Trophoblast cell (in vitro differentiated cells and primary cell): Measurements from ENCODE around the gene NFATC2.

Source experiments
- DNase-seq, 2 donors: peaks; one replicate each; pipeline ENCODE4 v3.0.0-alpha.2; 2016
- H2AFZ ChIP-seq: 2 replicates; pipeline ENCODE4 v1.6.1; 2013; ENCODE audit warnings: low read length, moderate library complexity, mild to moderate bottlenecking; ENCODE audit not compliant: insufficient read depth, poor library complexity
- H2AK5ac ChIP-seq: 2 replicates; pipeline ENCODE4 v1.6.1; 2013; ENCODE audit warnings: mild to moderate bottlenecking, low read length
- H2BK120ac ChIP-seq: 2 replicates; pipeline ENCODE4 v1.6.1; 2013; ENCODE audit warnings: low read length, mild to moderate bottlenecking, moderate library complexity; ENCODE audit not compliant: insufficient read depth, poor library complexity
- H2BK12ac ChIP-seq: 2 replicates; pipeline ENCODE4 v1.6.1; 2013; ENCODE audit warnings: mild to moderate bottlenecking, low read length, moderate library complexity
- H2BK5ac ChIP-seq: 2 replicates; pipeline ENCODE4 v1.6.1; 2013; ENCODE audit warnings: low read length, low read depth, moderate library complexity, mild to moderate bottlenecking; ENCODE audit not compliant: poor library complexity
- H3K14ac ChIP-seq: 2 replicates; pipeline ENCODE4 v1.6.1; 2013; ENCODE audit warnings: mild to moderate bottlenecking, low read length
- H3K18ac ChIP-seq: 2 replicates; pipeline ENCODE4 v1.6.1; 2013; ENCODE audit warnings: mild to moderate bottlenecking, low read length
- H3K23ac ChIP-seq: 2 replicates; pipeline ENCODE4 v1.6.1; 2013; ENCODE audit warnings: low read length
- H3K27ac ChIP-seq: 2 replicates; pipeline ENCODE4 v1.5.1; 2013; ENCODE audit warnings: low read depth, mild to moderate bottlenecking, inconsistent platforms, low read length, moderate library complexity
- H3K27me3 ChIP-seq: 2 replicates; pipeline ENCODE4 v1.6.1; 2013; ENCODE audit warnings: inconsistent platforms, mild to moderate bottlenecking, low read length, moderate library complexity; ENCODE audit not compliant: insufficient read depth
- H3K36me3 ChIP-seq, 2 experiments: 1 replicate in 1 of 2; 2 replicates in 1 of 2; pipeline ENCODE4 v1.6.1; 2013; ENCODE audit warnings: low read length in 2 of 2, mild to moderate bottlenecking in 2 of 2, moderate library complexity in 1 of 2; ENCODE audit not compliant: insufficient read depth in 2 of 2, control insufficient read depth in 1 of 2
- H3K4ac ChIP-seq: 2 replicates; pipeline ENCODE4 v1.6.1; 2013; ENCODE audit warnings: low read depth, mild to moderate bottlenecking, low read length, moderate library complexity
- H3K4me1 ChIP-seq, 2 experiments: 1 replicate in 1 of 2; 2 replicates in 1 of 2; pipeline ENCODE4 v1.6.1; 2013; ENCODE audit warnings: low read length in 2 of 2, mild to moderate bottlenecking in 2 of 2, moderate library complexity in 1 of 2; ENCODE audit not compliant: insufficient read depth in 2 of 2, control insufficient read depth in 1 of 2
- H3K4me2 ChIP-seq: 2 replicates; pipeline ENCODE4 v1.6.1; 2013; ENCODE audit warnings: inconsistent platforms, mild to moderate bottlenecking, low read length, moderate library complexity
- H3K4me3 ChIP-seq: 2 replicates; pipeline ENCODE4 v1.5.1; 2013; ENCODE audit warnings: mild to moderate bottlenecking, low read depth, low read length, inconsistent platforms
- H3K79me1 ChIP-seq: one replicate; pipeline ENCODE4 v1.6.1; 2013; ENCODE audit warnings: low read length
- H3K79me2 ChIP-seq: 2 replicates; pipeline ENCODE4 v1.6.1; 2013; ENCODE audit warnings: low read length, mild to moderate bottlenecking; ENCODE audit not compliant: control insufficient read depth, insufficient read depth, poor library complexity
- H3K9ac ChIP-seq: 2 replicates; pipeline ENCODE4 v1.6.1; 2013; ENCODE audit warnings: mild to moderate bottlenecking, low read length
- H3K9me3 ChIP-seq: 2 replicates; pipeline ENCODE4 v1.6.1; 2013; ENCODE audit warnings: low read depth, mild to moderate bottlenecking, control low read depth, inconsistent platforms, low read length; ENCODE audit not compliant: insufficient read depth
- H4K12ac ChIP-seq: 2 replicates; pipeline ENCODE4 v1.6.1; 2013; ENCODE audit warnings: low read depth, mild to moderate bottlenecking, low read length, moderate library complexity
- H4K8ac ChIP-seq: 2 replicates; pipeline ENCODE4 v1.6.1; 2013; ENCODE audit warnings: low read depth, mild to moderate bottlenecking, low read length, moderate library complexity
- H4K91ac ChIP-seq: one replicate; pipeline ENCODE4 v1.6.1; 2013; ENCODE audit warnings: low read depth, mild to moderate bottlenecking, low read length, moderate library complexity
- WGBS: extraction: QIAGEN DNeasy Blood & Tissue Kit; methylation state at CpG from one replicate; pipeline ENCODE4 v1.1.7; 2013; ENCODE audit warnings: missing lambda C conversion rate; ENCODE audit not compliant: insufficient read length, insufficient coverage; ENCODE audit errors: extremely low coverage; 5-methylcytosine and 5-hydroxymethylcytosine counted together

The NFATC2 gene

DNA sequence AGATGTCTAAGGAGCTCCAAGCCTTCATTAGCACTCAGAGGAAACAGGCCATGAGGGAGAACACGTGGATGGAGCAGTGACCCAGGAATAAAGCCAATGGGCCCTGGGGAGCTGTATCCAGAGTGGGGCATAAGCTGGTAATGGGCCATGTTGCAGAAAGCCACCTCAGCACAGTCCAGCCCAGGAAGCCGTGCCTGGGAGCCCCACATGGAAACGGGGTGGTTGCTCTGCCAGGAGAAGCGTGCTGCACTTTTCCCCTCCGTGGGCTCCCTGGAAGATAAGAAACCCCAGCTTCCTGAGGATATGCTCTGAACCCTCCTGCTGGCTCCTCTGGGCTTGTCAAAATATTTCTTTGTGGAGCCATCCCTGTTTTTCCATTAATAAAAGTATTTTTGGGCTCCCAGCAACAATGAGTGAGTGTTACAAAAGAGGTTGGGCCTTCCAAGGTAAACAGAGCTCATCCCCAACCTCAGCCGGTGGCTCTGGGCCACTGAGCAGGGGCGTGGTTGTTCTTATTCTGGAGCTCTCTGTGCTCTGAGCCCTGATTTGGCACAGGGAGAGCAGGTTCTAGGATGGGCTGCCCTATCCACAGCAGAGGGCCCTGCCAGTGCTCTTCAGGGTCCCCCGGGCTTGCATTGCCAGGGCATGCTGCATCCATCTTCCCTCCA is 31.2 kb upstream of the NFATC2 start:
- Histone ChIP-seq H3K4me2 (no peak overlapping the region), H3K4me3 (no peak overlapping the region), H3K9me3 (peaks cover 2% of the 10 kb centered on the region), H3K36me3 (no peaks in the 10 kb centered on the region), H4K91ac (no peak overlapping the region), H4K12ac (no peak overlapping the region), H3K23ac (no peak overlapping the region), H3K4ac (no peak overlapping the region), H3K79me1 (peaks cover 7% of the 10 kb centered on the region), H2BK12ac (no peak overlapping the region), H2AK5ac (no peak overlapping the region), H3K27ac (no peak overlapping the region), H3K4me1 (peaks cover 4 to 5% of the 10 kb centered on the region in 2 experiments), H3K27me3 (no peaks in the 10 kb centered on the region), H2BK5ac (no peak overlapping the region), H3K9ac (no peak overlapping the region), H3K18ac (no peak overlapping the region), H3K14ac (no peak overlapping the region), H4K8ac (no peak overlapping the region), H2BK120ac (no peak overlapping the region), H2AFZ (no peak overlapping the region), H3K79me2 (peaks cover 2% of the 10 kb centered on the region)
- no peak for DNase-seq
- WGBS = no CpG with 5 or more reads among the region's 8 CpGs

DNA sequence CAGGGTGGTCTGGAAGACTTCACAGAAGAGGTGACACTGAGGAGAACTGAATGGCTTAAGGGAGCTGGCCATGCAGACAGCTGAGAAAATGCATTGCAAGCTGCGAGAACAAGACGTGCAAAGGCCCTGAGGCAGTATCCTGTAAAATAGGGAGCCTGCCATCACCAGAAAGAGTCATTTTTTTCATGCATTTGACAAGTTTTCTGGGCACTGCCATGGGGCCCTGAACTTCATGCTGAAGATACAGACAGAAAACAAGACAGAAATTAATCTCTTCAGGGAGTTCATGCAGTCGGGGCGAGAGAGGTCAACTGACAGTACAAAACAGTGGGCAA is 28.9 kb upstream of the NFATC2 start:
- H2AFZ ChIP-seq = no peak overlapping the region
- no peak overlapping the region for H3K23ac ChIP-seq
- no peaks in the 10 kb centered on the region for H3K9me3 ChIP-seq
- no peaks in the 10 kb centered on the region for H3K27me3 ChIP-seq
- no peak overlapping the region for H4K8ac ChIP-seq
- peaks cover 5% of the 10 kb centered on the region for H3K79me1 ChIP-seq
- H3K79me2 ChIP-seq = peaks cover 2% of the 10 kb centered on the region
- H3K4ac ChIP-seq = no peak overlapping the region
- H2BK12ac ChIP-seq = no peak overlapping the region
- WGBS = no CpG with 5 or more reads among the region's 4 CpGs
- no peak overlapping the region for H4K12ac ChIP-seq
- no peak overlapping the region for H2AK5ac ChIP-seq
- H3K14ac ChIP-seq = no peak overlapping the region
- H2BK5ac ChIP-seq = no peak overlapping the region
- H3K4me1 ChIP-seq = peaks cover 2 to 3% of the 10 kb centered on the region in 2 experiments
- no peak overlapping the region for H4K91ac ChIP-seq
- H3K4me3 ChIP-seq = no peak overlapping the region
- no peak overlapping the region for H2BK120ac ChIP-seq
- no peaks in the 10 kb centered on the region for H3K36me3 ChIP-seq
- H3K9ac ChIP-seq = no peak overlapping the region
- H3K27ac ChIP-seq = no peak overlapping the region
- H3K4me2 ChIP-seq = no peak overlapping the region
- H3K18ac ChIP-seq = no peak overlapping the region
- no peak for DNase-seq

DNA sequence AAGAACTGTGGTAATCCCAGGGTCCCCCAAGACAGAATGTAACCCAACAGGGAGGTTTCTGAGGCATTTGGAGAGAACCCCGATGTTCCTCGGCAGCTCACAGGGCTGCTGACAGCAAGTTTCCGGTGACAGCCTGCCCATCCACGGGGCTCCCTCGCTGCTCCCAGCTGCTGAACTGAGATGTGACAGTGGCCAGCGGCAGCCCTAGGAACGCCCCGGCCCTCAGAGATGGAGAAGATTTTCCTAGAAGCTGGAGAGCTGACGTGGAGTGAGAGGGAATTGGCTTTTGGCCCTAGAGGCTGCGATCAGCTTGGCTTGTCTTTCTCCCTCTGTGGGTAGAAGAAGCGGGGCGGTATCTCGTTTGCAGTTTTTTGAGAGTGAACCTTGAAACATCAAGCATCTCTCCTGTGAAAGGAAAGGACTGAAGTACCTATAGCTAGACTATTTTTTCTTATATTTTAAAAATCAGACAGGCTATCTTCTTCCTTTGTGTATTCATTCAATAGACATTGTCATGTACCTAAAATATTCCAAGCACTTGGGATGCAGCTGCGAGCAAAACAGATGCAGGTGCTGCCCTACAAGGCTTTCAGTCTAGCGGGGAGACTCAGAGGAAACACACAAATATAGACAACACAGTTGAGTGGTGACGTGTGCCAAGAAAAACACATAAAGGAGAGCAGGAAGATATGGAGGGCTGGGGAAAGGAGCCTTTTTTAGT is 28.4 kb upstream of the NFATC2 start:
- Histone ChIP-seq H3K9ac (no peak overlapping the region), H2BK12ac (peak overlapping the region; percentile 70), H3K36me3 (no peaks in the 10 kb centered on the region), H3K4me3 (no peak overlapping the region), H3K23ac (no peak overlapping the region), H2AFZ (no peak overlapping the region), H3K79me2 (peaks cover 2% of the 10 kb centered on the region), H3K4me1 (peaks cover 2 to 3% of the 10 kb centered on the region in 2 experiments), H4K8ac (peak overlapping the region; percentile 24), H3K14ac (peak overlapping the region; percentile 26), H3K27me3 (no peaks in the 10 kb centered on the region), H4K91ac (peak overlapping the region; percentile 60), H3K27ac (no peak overlapping the region), H2BK5ac (no peak overlapping the region), H3K18ac (peak overlapping the region; percentile 54), H3K4me2 (no peak overlapping the region), H2AK5ac (peak overlapping the region; percentile 45), H4K12ac (no peak overlapping the region), H3K4ac (no peak overlapping the region), H3K79me1 (peaks cover 5% of the 10 kb centered on the region), H2BK120ac (peak overlapping the region; percentile 23), H3K9me3 (no peaks in the 10 kb centered on the region)
- no CpG with 5 or more reads among the region's 16 CpGs for WGBS
- DNase-seq = no peak

- Histone ChIP-seq H3K4me3 (no peak overlapping the region), H3K27me3 (no peaks in the 10 kb centered on the region), H3K36me3 (no peaks in the 10 kb centered on the region), H3K79me2 (peaks cover 2% of the 10 kb centered on the region), H2AFZ (no peak overlapping the region), H3K79me1 (peaks cover 5% of the 10 kb centered on the region), H3K18ac (no peak overlapping the region), H3K27ac (no peak overlapping the region), H3K23ac (no peak overlapping the region), H2BK5ac (no peak overlapping the region), H2AK5ac (peak overlapping the region; percentile 67), H4K12ac (no peak overlapping the region), H3K4me1 (peaks cover 2 to 3% of the 10 kb centered on the region in 2 experiments), H4K91ac (peak overlapping the region; percentile 60), H3K4ac (no peak overlapping the region), H3K9ac (no peak overlapping the region), H3K9me3 (no peaks in the 10 kb centered on the region), H2BK120ac (peak overlapping the region; percentile 23), H4K8ac (no peak overlapping the region), H3K14ac (no peak overlapping the region), H3K4me2 (no peak overlapping the region), H2BK12ac (peak overlapping the region; percentile 13)
- no peak for DNase-seq
- WGBS = no CpG with 5 or more reads among the region's 25 CpGs
Observed at GRCh38 chr20:51569815-51570738, 27.6 kb upstream of the NFATC2 start.
